Mammary epithelial cell (primary cell): ENCODE data around the gene RHOC.

ENCODE experiments used
- EZH2 ChIP-seq: IDR thresholded peaks from 2 replicates; pipeline ENCODE4 v1.6.1; 2012; ENCODE audit warnings: low read length, inconsistent platforms, borderline replicate concordance
- TF ChIP-seq, protein P1 (sequence below), 2 donors: IDR thresholded peaks in 1 of 2; conservative IDR thresholded peaks in 1 of 2; 2 replicates each; pipeline ENCODE4 v1.5.1; 2011 to 2012; ENCODE audit warnings: inconsistent platforms in 2 of 2, low read length in 2 of 2, mild to moderate bottlenecking in 2 of 2, control low read depth in 1 of 2, low read depth in 1 of 2; ENCODE audit not compliant: insufficient read depth in 1 of 2; ENCODE audit errors: extremely low read depth in 1 of 2

DNA sequence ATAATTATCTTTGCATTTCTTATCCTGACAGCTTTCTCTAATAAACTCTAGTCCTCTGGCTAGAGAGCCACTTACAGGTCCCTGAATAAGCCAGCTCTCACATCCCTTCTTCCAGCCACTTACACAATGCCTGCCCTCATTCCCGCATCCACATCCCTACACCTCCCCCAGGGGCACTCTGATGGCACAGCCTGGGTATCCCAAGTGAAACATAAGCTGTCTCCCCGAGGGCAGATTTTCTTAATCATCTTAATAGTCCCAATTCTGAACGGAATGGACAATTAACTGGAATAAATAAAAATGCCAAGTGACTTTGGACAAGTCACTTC lies 4.9 kb downstream of the RHOC start:
- TF ChIP-seq, protein P1, sequence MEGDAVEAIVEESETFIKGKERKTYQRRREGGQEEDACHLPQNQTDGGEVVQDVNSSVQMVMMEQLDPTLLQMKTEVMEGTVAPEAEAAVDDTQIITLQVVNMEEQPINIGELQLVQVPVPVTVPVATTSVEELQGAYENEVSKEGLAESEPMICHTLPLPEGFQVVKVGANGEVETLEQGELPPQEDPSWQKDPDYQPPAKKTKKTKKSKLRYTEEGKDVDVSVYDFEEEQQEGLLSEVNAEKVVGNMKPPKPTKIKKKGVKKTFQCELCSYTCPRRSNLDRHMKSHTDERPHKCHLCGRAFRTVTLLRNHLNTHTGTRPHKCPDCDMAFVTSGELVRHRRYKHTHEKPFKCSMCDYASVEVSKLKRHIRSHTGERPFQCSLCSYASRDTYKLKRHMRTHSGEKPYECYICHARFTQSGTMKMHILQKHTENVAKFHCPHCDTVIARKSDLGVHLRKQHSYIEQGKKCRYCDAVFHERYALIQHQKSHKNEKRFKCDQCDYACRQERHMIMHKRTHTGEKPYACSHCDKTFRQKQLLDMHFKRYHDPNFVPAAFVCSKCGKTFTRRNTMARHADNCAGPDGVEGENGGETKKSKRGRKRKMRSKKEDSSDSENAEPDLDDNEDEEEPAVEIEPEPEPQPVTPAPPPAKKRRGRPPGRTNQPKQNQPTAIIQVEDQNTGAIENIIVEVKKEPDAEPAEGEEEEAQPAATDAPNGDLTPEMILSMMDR (conservative IDR thresholded peaks at IDR 0.05 in 1 of 2, IDR thresholded peaks at IDR 0.05 in 1 of 2; ENCODE audit: extremely low read depth in 1 of 2, insufficient read depth in 1 of 2, low read depth in 1 of 2, low read length in 2 of 2), result no peak
- no peak for TF ChIP-seq EZH2
